A673 (cell line): ENCODE measurements around the gene ITPR3.

Source experiments
- CTCF ChIP-seq: fragments of 300-800, 200-600 bp; sonication (generic); conservative IDR thresholded peaks from 2 replicates; pipeline ENCODE4 v1.5.1; 2017; ENCODE audit warnings: low read depth, mild to moderate bottlenecking, antibody characterized with exemption, low read length, moderate library complexity, mixed read lengths
- EZH2 ChIP-seq: fragments of 200-600 bp; sonication (generic); IDR thresholded peaks from 2 replicates; pipeline ENCODE4 v1.6.1; 2017; ENCODE audit warnings: borderline replicate concordance, low read depth, mild to moderate bottlenecking, mixed read lengths, antibody characterized with exemption, low read length; ENCODE audit not compliant: poor library complexity, severe bottlenecking

GRCh38 chr6:33683051-33683571, 62.0 kb downstream of the ITPR3 start:
- TF ChIP-seq CTCF (no peak), EZH2 (no peak)
